GM23338 (cell line): ENCODE data around the gene ADAMTSL2.

Experiments used
- CREB1 ChIP-seq: fragments of 250-450 bp; sonication (Bioruptor Pico); IDR thresholded peaks from 2 replicates; pipeline ENCODE4 v1.5.0; 2020; ENCODE audit warnings: low read depth, mild to moderate bottlenecking, moderate library complexity
- EZH2 ChIP-seq: fragments of 200-600 bp; sonication (generic); IDR thresholded peaks from one replicate; pipeline ENCODE4 v1.8.0; 2017; ENCODE audit warnings: antibody characterized with exemption, mild to moderate bottlenecking, low read depth; ENCODE audit not compliant: unreplicated experiment
- EZH2phosphoT487 ChIP-seq: fragments of 200-600 bp; sonication (generic); IDR thresholded peaks from one replicate; pipeline ENCODE4 v1.8.1; 2018; ENCODE audit warnings: antibody characterized with exemption; ENCODE audit not compliant: unreplicated experiment
- JUNB ChIP-seq: IDR thresholded peaks from one replicate; pipeline ENCODE4 v1.6.1; 2016; ENCODE audit warnings: antibody characterized with exemption; ENCODE audit not compliant: unreplicated experiment
- POLR2AphosphoS5 ChIP-seq: IDR thresholded peaks from 2 replicates; pipeline ENCODE4 v1.6.1; 2016; ENCODE audit warnings: antibody characterized with exemption, low read depth
- ZNF114 ChIP-seq: fragments of 250-450 bp; sonication (Bioruptor Pico); IDR thresholded peaks from 2 replicates; pipeline ENCODE4 v1.5.0; 2020; ENCODE audit warnings: mild to moderate bottlenecking, moderate library complexity
- TF ChIP-seq, protein P1 (sequence below): IDR thresholded peaks from one replicate; pipeline ENCODE4 v1.6.1; 2018; ENCODE audit warnings: antibody characterized with exemption; ENCODE audit not compliant: unreplicated experiment
- TF ChIP-seq, protein P2 (sequence below), 2 experiments: fragments of 200-600 bp in 1 of 2; sonication (generic) in 1 of 2; conservative IDR thresholded peaks; 2 replicates each; pipeline versions ENCODE4 v1.5.1 to v1.6.1; 2016 to 2017; ENCODE audit warnings: antibody characterized with exemption in 2 of 2, low read depth in 2 of 2, mild to moderate bottlenecking in 2 of 2, moderate library complexity in 1 of 2
- TF ChIP-seq, protein P3 (sequence below): IDR thresholded peaks from 2 replicates; pipeline ENCODE4 v1.6.1; 2016; ENCODE audit warnings: antibody characterized with exemption

DNA sequence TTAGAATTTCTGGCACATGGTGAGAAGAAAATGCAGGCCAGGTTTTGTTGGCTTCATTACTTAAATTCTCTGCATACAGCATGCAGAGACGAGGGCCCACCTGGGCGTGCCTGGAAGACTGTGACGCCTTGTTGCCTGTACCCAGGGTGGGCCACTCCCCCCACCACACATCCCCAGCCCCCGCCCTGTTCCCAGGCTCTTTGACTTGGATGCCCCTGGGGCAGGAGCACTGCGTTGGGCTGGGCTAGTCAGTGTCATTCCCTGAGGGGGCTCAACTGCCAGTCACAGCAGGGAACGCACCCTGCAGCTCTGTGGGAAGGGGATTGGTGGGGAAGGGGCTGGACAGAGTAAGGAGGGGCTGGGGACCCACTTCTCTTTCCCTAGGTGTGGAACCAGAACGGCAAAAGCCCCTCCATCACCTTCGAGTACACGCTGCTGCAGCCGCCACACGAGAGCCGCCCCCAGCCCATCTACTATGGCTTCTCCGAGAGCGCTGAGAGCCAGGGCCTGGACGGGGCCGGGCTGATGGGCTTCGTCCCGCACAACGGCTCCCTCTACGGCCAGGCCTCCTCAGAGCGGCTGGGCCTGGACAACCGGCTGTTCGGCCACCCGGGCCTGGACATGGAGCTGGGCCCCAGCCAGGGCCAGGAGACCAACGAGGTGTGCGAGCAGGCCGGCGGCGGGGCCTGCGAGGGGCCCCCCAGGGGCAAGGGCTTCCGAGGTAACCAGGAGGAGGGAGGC is 19.6 kb downstream of the ADAMTSL2 start:
- TF ChIP-seq, protein P1, sequence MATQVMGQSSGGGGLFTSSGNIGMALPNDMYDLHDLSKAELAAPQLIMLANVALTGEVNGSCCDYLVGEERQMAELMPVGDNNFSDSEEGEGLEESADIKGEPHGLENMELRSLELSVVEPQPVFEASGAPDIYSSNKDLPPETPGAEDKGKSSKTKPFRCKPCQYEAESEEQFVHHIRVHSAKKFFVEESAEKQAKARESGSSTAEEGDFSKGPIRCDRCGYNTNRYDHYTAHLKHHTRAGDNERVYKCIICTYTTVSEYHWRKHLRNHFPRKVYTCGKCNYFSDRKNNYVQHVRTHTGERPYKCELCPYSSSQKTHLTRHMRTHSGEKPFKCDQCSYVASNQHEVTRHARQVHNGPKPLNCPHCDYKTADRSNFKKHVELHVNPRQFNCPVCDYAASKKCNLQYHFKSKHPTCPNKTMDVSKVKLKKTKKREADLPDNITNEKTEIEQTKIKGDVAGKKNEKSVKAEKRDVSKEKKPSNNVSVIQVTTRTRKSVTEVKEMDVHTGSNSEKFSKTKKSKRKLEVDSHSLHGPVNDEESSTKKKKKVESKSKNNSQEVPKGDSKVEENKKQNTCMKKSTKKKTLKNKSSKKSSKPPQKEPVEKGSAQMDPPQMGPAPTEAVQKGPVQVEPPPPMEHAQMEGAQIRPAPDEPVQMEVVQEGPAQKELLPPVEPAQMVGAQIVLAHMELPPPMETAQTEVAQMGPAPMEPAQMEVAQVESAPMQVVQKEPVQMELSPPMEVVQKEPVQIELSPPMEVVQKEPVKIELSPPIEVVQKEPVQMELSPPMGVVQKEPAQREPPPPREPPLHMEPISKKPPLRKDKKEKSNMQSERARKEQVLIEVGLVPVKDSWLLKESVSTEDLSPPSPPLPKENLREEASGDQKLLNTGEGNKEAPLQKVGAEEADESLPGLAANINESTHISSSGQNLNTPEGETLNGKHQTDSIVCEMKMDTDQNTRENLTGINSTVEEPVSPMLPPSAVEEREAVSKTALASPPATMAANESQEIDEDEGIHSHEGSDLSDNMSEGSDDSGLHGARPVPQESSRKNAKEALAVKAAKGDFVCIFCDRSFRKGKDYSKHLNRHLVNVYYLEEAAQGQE = no peak
- TF ChIP-seq, protein P2, sequence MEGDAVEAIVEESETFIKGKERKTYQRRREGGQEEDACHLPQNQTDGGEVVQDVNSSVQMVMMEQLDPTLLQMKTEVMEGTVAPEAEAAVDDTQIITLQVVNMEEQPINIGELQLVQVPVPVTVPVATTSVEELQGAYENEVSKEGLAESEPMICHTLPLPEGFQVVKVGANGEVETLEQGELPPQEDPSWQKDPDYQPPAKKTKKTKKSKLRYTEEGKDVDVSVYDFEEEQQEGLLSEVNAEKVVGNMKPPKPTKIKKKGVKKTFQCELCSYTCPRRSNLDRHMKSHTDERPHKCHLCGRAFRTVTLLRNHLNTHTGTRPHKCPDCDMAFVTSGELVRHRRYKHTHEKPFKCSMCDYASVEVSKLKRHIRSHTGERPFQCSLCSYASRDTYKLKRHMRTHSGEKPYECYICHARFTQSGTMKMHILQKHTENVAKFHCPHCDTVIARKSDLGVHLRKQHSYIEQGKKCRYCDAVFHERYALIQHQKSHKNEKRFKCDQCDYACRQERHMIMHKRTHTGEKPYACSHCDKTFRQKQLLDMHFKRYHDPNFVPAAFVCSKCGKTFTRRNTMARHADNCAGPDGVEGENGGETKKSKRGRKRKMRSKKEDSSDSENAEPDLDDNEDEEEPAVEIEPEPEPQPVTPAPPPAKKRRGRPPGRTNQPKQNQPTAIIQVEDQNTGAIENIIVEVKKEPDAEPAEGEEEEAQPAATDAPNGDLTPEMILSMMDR (conservative IDR thresholded peaks at IDR 0.05; ENCODE audit: low read depth in 2 of 2) = peak in 1 of 2 experiments; percentile 37; a peak in 3 of 4 replicates
- TF ChIP-seq EZH2phosphoT487 (no peak), EZH2 (no peak), CREB1 (CRISPR knock-in tag) (no peak), ZNF114 (CRISPR knock-in tag) (no peak), POLR2AphosphoS5 (no peak), JUNB (no peak)
- TF ChIP-seq, protein P3, sequence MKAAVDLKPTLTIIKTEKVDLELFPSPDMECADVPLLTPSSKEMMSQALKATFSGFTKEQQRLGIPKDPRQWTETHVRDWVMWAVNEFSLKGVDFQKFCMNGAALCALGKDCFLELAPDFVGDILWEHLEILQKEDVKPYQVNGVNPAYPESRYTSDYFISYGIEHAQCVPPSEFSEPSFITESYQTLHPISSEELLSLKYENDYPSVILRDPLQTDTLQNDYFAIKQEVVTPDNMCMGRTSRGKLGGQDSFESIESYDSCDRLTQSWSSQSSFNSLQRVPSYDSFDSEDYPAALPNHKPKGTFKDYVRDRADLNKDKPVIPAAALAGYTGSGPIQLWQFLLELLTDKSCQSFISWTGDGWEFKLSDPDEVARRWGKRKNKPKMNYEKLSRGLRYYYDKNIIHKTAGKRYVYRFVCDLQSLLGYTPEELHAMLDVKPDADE = no peak
